Ishikawa (cell line): ENCODE results near the gene DMC1.

Source experiments
- CEBPB ChIP-seq: IDR thresholded peaks from 2 replicates; pipeline ENCODE4 v1.6.1; 2012
- CREB1 ChIP-seq: IDR thresholded peaks from 2 replicates; pipeline ENCODE4 v1.6.1; 2012; ENCODE audit warnings: low read depth
- EGR1 ChIP-seq: IDR thresholded peaks from 2 replicates; pipeline ENCODE4 v1.6.1; 2012
- EP300 ChIP-seq: IDR thresholded peaks from 2 replicates; pipeline ENCODE4 v1.6.1; 2012; ENCODE audit warnings: borderline replicate concordance
- FOXM1 ChIP-seq: IDR thresholded peaks from 2 replicates; pipeline ENCODE4 v1.6.1; 2012; ENCODE audit warnings: low read depth, borderline replicate concordance
- NFIC ChIP-seq: IDR thresholded peaks from 2 replicates; pipeline ENCODE4 v1.6.1; 2012
- RAD21 ChIP-seq: IDR thresholded peaks from 2 replicates; pipeline ENCODE4 v1.6.1; 2012; ENCODE audit warnings: low read depth
- TAF1 ChIP-seq: IDR thresholded peaks from 2 replicates; pipeline ENCODE4 v1.6.1; 2012; ENCODE audit warnings: low read depth, mild to moderate bottlenecking
- TCF12 ChIP-seq: IDR thresholded peaks from 2 replicates; pipeline ENCODE4 v1.6.1; 2012; ENCODE audit warnings: low read depth
- TEAD4 ChIP-seq: IDR thresholded peaks from 2 replicates; pipeline ENCODE4 v1.6.1; 2012
- YY1 ChIP-seq: IDR thresholded peaks from 2 replicates; pipeline ENCODE4 v1.6.1; 2012; ENCODE audit warnings: low read depth
- ZBTB7A ChIP-seq: IDR thresholded peaks from 2 replicates; pipeline ENCODE4 v1.6.1; 2012; ENCODE audit warnings: low read depth
- TF ChIP-seq, protein P1 (sequence below): IDR thresholded peaks from 2 replicates; pipeline ENCODE4 v1.6.1; 2012
- TF ChIP-seq, protein P2 (sequence below): IDR thresholded peaks from 2 replicates; pipeline ENCODE4 v1.6.1; 2012
- TF ChIP-seq, protein P3 (sequence below): IDR thresholded peaks from 2 replicates; pipeline ENCODE4 v1.6.1; 2012; ENCODE audit warnings: low read depth, mild to moderate bottlenecking

Gene DMC1

DNA sequence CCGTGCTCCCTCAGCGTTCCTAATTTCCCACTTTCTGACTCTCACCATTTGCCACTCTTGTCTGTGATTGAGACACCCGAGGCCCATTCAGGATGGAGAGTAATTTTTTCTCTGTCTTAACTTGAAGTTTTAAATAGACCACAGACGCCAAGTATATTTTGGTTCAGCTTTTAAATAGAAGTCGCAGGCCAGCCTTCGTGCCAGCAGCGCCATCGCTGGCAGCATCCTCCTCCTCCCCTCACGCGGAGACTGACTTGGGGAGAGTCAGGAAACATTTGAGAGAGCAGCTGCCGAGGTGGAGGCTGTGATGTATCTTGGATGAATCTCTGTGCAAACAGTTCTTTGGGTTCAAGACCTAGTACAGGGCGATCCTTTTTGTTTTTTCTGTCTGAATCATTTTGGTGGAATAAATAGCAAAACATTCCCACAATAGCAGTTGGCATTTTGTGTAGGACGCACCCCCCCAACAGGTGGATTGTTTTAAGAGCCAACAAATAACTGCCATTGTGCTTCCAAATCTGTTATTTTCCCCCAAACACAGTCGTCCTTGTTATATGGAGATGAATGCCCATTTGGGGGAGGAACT is 889 bp upstream of the DMC1 start:
- TF ChIP-seq EP300 (no peak), TCF12 (no peak), TAF1 (no peak)

DNA sequence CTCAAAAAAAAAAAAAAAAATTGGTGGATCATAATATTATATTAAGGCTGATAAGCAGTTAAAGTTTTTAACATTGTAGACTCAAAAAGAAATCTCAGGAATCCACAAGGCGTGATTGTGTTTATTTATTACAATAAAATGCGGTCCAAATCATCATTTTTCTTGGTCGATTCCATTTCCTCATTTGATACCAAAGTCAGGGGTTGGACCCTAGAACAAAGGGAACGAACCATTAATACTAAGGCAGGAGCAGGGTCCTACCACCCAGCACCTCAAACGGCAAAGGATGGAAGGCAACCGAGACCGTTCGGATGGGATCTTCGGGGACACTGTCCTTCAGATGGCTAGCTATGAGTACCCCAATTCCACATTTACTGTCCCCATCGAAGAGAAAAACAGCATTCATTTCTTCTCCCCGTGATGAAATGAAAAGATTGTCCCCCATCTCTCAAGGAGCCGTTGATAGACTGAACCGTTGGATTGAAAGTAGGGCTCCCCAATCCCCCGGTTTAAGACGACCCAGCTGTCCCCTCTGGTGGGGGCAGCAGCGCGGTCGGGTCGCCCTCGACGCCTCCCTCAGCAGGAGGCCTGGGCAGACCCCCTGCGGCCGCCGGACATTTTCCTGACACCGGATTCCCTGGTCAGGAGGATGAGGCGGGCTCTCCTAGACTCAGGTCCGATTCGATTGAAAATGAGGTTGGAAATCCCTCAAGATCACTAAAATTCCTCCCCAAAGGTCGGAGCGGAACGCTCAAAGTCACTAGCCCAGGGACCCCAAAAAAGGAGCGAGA is 607 bp downstream of the DMC1 start:
- TF ChIP-seq ZBTB7A (no peak), NFIC (no peak), TEAD4 (no peak), TCF12 (no peak)

DNA sequence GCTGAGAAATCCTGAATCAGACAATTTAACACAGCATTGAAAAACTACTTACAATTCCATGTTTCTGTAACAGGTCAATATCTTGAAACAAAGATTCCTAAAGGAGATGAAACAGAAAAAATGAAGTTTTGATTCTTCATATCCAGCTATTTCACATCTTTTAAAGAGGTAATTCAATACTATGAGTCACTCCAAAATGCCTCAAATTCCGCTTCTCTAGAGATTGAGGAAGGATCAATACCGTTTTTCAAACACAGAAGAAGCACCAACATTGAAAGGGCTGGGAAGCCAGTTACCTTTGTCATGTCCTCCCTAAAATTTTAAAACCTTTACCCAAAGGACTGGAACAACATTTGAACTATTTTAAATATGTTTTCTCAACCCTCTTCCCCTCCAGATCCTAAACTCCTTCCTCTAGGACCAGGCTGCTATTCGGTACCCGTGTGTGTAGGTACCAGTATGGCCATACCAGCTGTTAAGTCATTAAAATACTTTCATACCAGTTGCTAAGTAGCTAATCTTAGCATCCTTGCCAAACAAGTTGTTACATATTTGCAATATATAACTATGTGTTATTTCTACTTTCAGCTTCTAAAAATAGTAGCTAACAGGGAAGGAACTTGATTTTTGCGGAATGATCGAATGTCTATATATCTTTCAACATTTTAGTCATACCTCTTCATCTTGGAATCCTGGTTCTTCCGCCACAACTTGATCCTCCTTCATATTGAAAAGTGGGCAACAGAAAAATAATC is 2.3 kb downstream of the DMC1 start:
- TF ChIP-seq, protein P1, sequence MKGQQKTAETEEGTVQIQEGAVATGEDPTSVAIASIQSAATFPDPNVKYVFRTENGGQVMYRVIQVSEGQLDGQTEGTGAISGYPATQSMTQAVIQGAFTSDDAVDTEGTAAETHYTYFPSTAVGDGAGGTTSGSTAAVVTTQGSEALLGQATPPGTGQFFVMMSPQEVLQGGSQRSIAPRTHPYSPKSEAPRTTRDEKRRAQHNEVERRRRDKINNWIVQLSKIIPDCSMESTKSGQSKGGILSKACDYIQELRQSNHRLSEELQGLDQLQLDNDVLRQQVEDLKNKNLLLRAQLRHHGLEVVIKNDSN, result no peak
- TF ChIP-seq CREB1, result no peak
- no peak for TF ChIP-seq TEAD4
- no peak for TF ChIP-seq YY1
- no peak for TF ChIP-seq NFIC
- TF ChIP-seq, protein P2, sequence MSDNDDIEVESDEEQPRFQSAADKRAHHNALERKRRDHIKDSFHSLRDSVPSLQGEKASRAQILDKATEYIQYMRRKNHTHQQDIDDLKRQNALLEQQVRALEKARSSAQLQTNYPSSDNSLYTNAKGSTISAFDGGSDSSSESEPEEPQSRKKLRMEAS, result no peak
- no peak for TF ChIP-seq EP300
- no peak for TF ChIP-seq RAD21
- TF ChIP-seq FOXM1, result no peak
- TF ChIP-seq TCF12, result no peak
- TF ChIP-seq ZBTB7A, result no peak
- TF ChIP-seq CEBPB, result no peak
- TF ChIP-seq TAF1, result no peak
- TF ChIP-seq, protein P3, sequence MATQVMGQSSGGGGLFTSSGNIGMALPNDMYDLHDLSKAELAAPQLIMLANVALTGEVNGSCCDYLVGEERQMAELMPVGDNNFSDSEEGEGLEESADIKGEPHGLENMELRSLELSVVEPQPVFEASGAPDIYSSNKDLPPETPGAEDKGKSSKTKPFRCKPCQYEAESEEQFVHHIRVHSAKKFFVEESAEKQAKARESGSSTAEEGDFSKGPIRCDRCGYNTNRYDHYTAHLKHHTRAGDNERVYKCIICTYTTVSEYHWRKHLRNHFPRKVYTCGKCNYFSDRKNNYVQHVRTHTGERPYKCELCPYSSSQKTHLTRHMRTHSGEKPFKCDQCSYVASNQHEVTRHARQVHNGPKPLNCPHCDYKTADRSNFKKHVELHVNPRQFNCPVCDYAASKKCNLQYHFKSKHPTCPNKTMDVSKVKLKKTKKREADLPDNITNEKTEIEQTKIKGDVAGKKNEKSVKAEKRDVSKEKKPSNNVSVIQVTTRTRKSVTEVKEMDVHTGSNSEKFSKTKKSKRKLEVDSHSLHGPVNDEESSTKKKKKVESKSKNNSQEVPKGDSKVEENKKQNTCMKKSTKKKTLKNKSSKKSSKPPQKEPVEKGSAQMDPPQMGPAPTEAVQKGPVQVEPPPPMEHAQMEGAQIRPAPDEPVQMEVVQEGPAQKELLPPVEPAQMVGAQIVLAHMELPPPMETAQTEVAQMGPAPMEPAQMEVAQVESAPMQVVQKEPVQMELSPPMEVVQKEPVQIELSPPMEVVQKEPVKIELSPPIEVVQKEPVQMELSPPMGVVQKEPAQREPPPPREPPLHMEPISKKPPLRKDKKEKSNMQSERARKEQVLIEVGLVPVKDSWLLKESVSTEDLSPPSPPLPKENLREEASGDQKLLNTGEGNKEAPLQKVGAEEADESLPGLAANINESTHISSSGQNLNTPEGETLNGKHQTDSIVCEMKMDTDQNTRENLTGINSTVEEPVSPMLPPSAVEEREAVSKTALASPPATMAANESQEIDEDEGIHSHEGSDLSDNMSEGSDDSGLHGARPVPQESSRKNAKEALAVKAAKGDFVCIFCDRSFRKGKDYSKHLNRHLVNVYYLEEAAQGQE, result no peak
- no peak for TF ChIP-seq EGR1

DNA sequence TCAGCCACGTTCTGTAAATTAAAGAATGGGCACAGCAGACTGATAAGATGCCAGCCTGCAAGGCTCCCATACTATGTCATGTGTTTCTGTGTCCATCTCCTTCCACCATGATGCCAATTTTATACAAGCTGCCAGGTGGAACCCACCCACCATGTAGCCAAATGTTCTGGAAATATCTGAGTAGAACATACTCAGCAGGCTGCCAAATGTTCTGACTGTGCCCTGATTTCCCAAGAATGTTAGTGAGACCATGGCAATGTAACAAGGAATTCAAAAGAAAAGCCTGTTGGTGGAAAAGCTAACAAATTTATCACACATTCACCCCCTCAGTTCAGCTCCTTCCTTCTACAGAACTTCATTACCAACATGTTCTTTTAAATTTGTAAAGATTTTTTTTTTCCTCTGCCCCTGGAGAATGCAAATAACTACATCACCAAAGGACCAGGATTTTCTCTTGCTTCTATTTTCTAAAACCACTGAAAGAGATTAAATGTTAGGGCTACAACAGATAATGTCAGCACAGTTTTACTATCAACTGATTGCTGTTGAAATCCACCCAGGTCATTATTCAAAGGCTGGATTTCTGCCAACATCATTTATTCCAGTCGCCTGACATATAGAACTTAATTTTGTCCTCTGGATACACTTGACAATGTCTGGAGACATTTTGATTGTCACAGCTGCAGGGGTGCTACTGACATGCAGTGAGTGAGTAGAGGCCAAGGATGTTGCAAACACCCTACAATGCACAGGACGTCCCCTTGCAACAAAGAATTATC is 3.1 kb downstream of the DMC1 start:
- TF ChIP-seq, protein P1, result no peak
- no peak for TF ChIP-seq EP300
- TF ChIP-seq, protein P2, result no peak
- TF ChIP-seq TAF1, result no peak
- TF ChIP-seq YY1, result no peak
- TF ChIP-seq TCF12, result no peak
- TF ChIP-seq NFIC, result no peak
- no peak for TF ChIP-seq TEAD4
- TF ChIP-seq FOXM1, result no peak
- TF ChIP-seq, protein P3, result no peak
- TF ChIP-seq RAD21, result no peak
- no peak for TF ChIP-seq CREB1
- no peak for TF ChIP-seq CEBPB
- no peak for TF ChIP-seq ZBTB7A
- TF ChIP-seq EGR1, result no peak

DNA sequence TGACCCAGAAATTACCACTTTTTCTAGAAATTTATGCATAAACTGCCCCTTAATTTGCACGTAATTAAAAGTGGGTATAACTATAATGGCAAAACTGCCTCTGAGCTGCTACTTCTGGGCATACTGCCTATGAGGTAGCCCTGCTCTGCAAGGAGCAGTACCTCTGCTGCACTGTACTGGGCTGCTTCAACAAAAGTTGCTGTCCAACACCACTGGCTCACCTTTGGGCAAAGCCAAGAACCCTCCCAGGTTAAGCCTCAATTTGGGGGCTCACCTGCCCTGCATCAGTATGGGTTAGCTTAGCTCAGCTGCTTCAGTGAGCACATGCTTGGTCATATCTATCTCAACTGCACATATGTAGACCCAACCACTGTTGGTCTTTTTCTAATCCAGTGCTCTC is 4.5 kb downstream of the DMC1 start:
- TF ChIP-seq FOXM1 (no peak), EGR1 (no peak)
- TF ChIP-seq, protein P3, result peak; percentile 53; the same call in 1 of the 2 replicates
